Liver (tissue), 9 donors: ENCODE results near the gene RETREG1. TPM values are rescaled to one million over a fixed set of nuclear protein-coding genes. Genes with fewer than 3 reads are reported as not detected.

Experiments used
- DNase-seq: peaks from one replicate; pipeline ENCODE4 v3.0.0-alpha.2; 2017; ENCODE audit warnings: low spot score
- H3K27ac ChIP-seq, 2 donors: one replicate each; pipeline ENCODE4 v1.7.0; 2013; ENCODE audit warnings: inconsistent platforms in 2 of 2, low read length in 2 of 2, control low read depth in 1 of 2, low read depth in 1 of 2, mild to moderate bottlenecking in 1 of 2
- H3K27me3 ChIP-seq, 4 donors: one replicate each; pipeline versions ENCODE4 v1.6.1 to v1.7.0; 2013; ENCODE audit warnings: low read length in 3 of 4, inconsistent platforms in 1 of 4, mild to moderate bottlenecking in 1 of 4, moderate library complexity in 1 of 4; ENCODE audit not compliant: control insufficient read depth in 4 of 4, insufficient read depth in 4 of 4
- H3K36me3 ChIP-seq, 4 donors: one replicate each; pipeline versions ENCODE4 v1.6.1 to v1.7.0; 2013; ENCODE audit warnings: low read length in 3 of 4, mild to moderate bottlenecking in 3 of 4, low read depth in 1 of 4, moderate library complexity in 1 of 4; ENCODE audit not compliant: control insufficient read depth in 4 of 4, insufficient read depth in 3 of 4
- H3K4me1 ChIP-seq, 4 donors: one replicate each; pipeline versions ENCODE4 v1.6.1 to v1.7.0; 2013; ENCODE audit warnings: low read length in 3 of 4, mild to moderate bottlenecking in 3 of 4, moderate library complexity in 1 of 4; ENCODE audit not compliant: control insufficient read depth in 4 of 4, insufficient read depth in 4 of 4
- H3K4me3 ChIP-seq, 3 donors: one replicate each; pipeline versions ENCODE4 v1.6.1 to v1.7.0; 2013; ENCODE audit warnings: low read length in 3 of 3, control low read depth in 1 of 3, low read depth in 1 of 3, mild to moderate bottlenecking in 1 of 3
- H3K9ac ChIP-seq, 2 donors: one replicate each; pipeline ENCODE4 v1.7.0; 2013; ENCODE audit warnings: low read length in 2 of 2, mild to moderate bottlenecking in 2 of 2, moderate library complexity in 2 of 2, control low read depth in 1 of 2, low read depth in 1 of 2
- H3K9me3 ChIP-seq, 4 donors: one replicate each; pipeline versions ENCODE4 v1.6.1 to v1.7.0; 2013; ENCODE audit warnings: low read length in 3 of 4; ENCODE audit not compliant: control insufficient read depth in 4 of 4
- ATF3 ChIP-seq: IDR thresholded peaks from 2 replicates; pipeline ENCODE4 v1.6.1; 2016; ENCODE audit warnings: antibody characterized with exemption
- CTCF ChIP-seq: fragments of 150-350 bp; IDR thresholded peaks from 2 replicates; pipeline ENCODE4 v1.5.1; 2017; ENCODE audit warnings: improper control_type of control experiment, low read depth, low read length; ENCODE audit not compliant: missing input control
- EGR1 ChIP-seq, 2 donors: IDR thresholded peaks; 2 replicates each; pipeline ENCODE4 v1.6.1; 2016 to 2018; ENCODE audit warnings: antibody characterized with exemption in 2 of 2, low read depth in 2 of 2
- FOXA1 ChIP-seq: IDR thresholded peaks from 2 replicates; pipeline ENCODE4 v1.6.1; 2016; ENCODE audit warnings: antibody characterized with exemption
- FOXA2 ChIP-seq: IDR thresholded peaks from 2 replicates; pipeline ENCODE4 v1.6.1; 2016; ENCODE audit warnings: antibody characterized with exemption
- GABPA ChIP-seq, 2 donors: IDR thresholded peaks in 1 of 2; conservative IDR thresholded peaks in 1 of 2; 2 replicates each; pipeline ENCODE4 v1.6.1; 2016; ENCODE audit warnings: antibody characterized with exemption in 2 of 2, mild to moderate bottlenecking in 1 of 2, moderate library complexity in 1 of 2
- HNF4G ChIP-seq: IDR thresholded peaks from 2 replicates; pipeline ENCODE4 v1.6.1; 2016; ENCODE audit warnings: antibody characterized with exemption
- JUND ChIP-seq, 2 donors: IDR thresholded peaks; 2 replicates each; pipeline ENCODE4 v1.6.1; 2016; ENCODE audit warnings: antibody characterized with exemption in 2 of 2
- MAX ChIP-seq: IDR thresholded peaks from 2 replicates; pipeline ENCODE4 v1.6.1; 2016; ENCODE audit warnings: antibody characterized with exemption
- NR2F2 ChIP-seq: IDR thresholded peaks from 2 replicates; pipeline ENCODE4 v1.6.1; 2016; ENCODE audit warnings: antibody characterized with exemption
- RAD21 ChIP-seq, 2 donors: IDR thresholded peaks; 2 replicates each; pipeline ENCODE4 v1.6.1; 2016; ENCODE audit warnings: antibody characterized with exemption in 2 of 2, mild to moderate bottlenecking in 2 of 2
- RXRA ChIP-seq, 2 donors: IDR thresholded peaks; 2 replicates each; pipeline ENCODE4 v1.6.1; 2017 to 2018; ENCODE audit warnings: antibody characterized with exemption in 2 of 2, mild to moderate bottlenecking in 1 of 2
- SP1 ChIP-seq: IDR thresholded peaks from 2 replicates; pipeline ENCODE4 v1.6.1; 2018; ENCODE audit warnings: antibody characterized with exemption, mild to moderate bottlenecking
- TAF1 ChIP-seq: conservative IDR thresholded peaks from 2 replicates; pipeline ENCODE4 v1.6.1; 2016; ENCODE audit warnings: antibody characterized with exemption, mild to moderate bottlenecking
- YY1 ChIP-seq: IDR thresholded peaks from 2 replicates; pipeline ENCODE4 v1.6.1; 2016; ENCODE audit warnings: antibody characterized with exemption, mild to moderate bottlenecking
- WGBS: extraction: QIAGEN DNeasy Blood & Tissue Kit; methylation state at CpG from one replicate; pipeline ENCODE4 v1.1.7; 2013; 5-methylcytosine and 5-hydroxymethylcytosine counted together
- polyA plus RNA-seq, 2 donors: library from polyadenylated mRNA; stranded (reverse) in 1 of 2; unstranded in 1 of 2; fragments of 200-250 nt in 1 of 2; fragments of >200 nt in 1 of 2; fragmentation: Nextera tagmentation in 1 of 2; extraction: Ambion mirVana in 1 of 2; gene quantifications; one replicate each; pipeline versions ENCODE4 v1.2.1 to v1.2.3, GENCODE V29; 2013 to 2015
- total RNA-seq, 2 donors: library from RNA; depleted of rRNA; stranded (reverse); fragments of >200 nt; gene quantifications; one replicate each; pipeline ENCODE4 v1.2.3, GENCODE V29; 2014
- TF ChIP-seq, protein P1 (sequence below): IDR thresholded peaks from 2 replicates; pipeline ENCODE4 v1.6.1; 2016; ENCODE audit warnings: antibody characterized with exemption, mild to moderate bottlenecking
- TF ChIP-seq, protein P2 (sequence below): IDR thresholded peaks from 2 replicates; pipeline ENCODE4 v1.6.1; 2016; ENCODE audit warnings: antibody characterized with exemption
- donor health status: healthy.
- donor health status: healthy.
- donor health status: healthy.
- donor health status: healthy.
- donor health status: healthy.

Gene RETREG1
- total and polyA plus RNA-seq, 4 donors, result 0.70 to 28.1 (median 4.2) TPM

DNA sequence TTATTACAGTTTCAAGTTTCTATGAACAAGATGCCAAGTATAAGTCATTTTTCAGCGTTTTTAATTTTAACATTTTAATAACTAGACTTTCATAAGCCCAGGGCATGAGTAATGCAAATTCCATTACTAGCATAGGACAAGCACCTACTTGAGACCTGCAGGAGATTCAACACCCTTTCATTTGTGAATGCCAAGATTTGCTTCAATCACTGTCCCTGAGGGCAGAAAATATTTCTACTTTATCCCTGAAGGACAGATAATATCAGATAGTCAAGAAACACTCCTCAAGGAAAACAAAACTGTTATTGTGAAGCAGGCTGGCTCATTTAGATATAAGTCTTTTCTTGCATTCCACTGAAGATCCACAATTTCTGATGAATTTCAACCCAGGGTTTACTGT is 123.5 kb downstream of the RETREG1 start (continued):
- TF ChIP-seq, protein P1, sequence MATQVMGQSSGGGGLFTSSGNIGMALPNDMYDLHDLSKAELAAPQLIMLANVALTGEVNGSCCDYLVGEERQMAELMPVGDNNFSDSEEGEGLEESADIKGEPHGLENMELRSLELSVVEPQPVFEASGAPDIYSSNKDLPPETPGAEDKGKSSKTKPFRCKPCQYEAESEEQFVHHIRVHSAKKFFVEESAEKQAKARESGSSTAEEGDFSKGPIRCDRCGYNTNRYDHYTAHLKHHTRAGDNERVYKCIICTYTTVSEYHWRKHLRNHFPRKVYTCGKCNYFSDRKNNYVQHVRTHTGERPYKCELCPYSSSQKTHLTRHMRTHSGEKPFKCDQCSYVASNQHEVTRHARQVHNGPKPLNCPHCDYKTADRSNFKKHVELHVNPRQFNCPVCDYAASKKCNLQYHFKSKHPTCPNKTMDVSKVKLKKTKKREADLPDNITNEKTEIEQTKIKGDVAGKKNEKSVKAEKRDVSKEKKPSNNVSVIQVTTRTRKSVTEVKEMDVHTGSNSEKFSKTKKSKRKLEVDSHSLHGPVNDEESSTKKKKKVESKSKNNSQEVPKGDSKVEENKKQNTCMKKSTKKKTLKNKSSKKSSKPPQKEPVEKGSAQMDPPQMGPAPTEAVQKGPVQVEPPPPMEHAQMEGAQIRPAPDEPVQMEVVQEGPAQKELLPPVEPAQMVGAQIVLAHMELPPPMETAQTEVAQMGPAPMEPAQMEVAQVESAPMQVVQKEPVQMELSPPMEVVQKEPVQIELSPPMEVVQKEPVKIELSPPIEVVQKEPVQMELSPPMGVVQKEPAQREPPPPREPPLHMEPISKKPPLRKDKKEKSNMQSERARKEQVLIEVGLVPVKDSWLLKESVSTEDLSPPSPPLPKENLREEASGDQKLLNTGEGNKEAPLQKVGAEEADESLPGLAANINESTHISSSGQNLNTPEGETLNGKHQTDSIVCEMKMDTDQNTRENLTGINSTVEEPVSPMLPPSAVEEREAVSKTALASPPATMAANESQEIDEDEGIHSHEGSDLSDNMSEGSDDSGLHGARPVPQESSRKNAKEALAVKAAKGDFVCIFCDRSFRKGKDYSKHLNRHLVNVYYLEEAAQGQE, result no peak
- no peak for TF ChIP-seq GABPA (IDR thresholded peaks at IDR 0.05 in 1 of 2, conservative IDR thresholded peaks at IDR 0.05 in 1 of 2)

- Histone ChIP-seq H3K27me3 (no peaks in the 10 kb centered on the region), H3K9me3 (no peaks in the 10 kb centered on the region), H3K36me3 (peaks cover 0 to 4% (median 0%) of the 10 kb centered on the region in 4 donors), H3K4me1 (peaks cover 0 to 15% (median 6%) of the 10 kb centered on the region in 4 donors), H3K9ac (no peak overlapping the region), H3K27ac (no peak overlapping the region), H3K4me3 (no peak overlapping the region)
- no peak for DNase-seq
- 64% methylated on average over 10 of the region's 10 CpGs for WGBS
- TF ChIP-seq JUND (IDR thresholded peaks at IDR 0.05), result no peak
- no peak for TF ChIP-seq RXRA (IDR thresholded peaks at IDR 0.05)
- TF ChIP-seq EGR1 (IDR thresholded peaks at IDR 0.05; ENCODE audit: low read depth in 2 of 2), result no peak
- no peak for TF ChIP-seq TAF1
- TF ChIP-seq CTCF, result no peak
- TF ChIP-seq FOXA1, result no peak
- no peak for TF ChIP-seq HNF4G
- no peak for TF ChIP-seq GABPA (IDR thresholded peaks at IDR 0.05 in 1 of 2, conservative IDR thresholded peaks at IDR 0.05 in 1 of 2)
- no peak for TF ChIP-seq RAD21 (IDR thresholded peaks at IDR 0.05)
- TF ChIP-seq MAX, result no peak
Measured at GRCh38 chr5:16492398-16493140, 124.2 kb downstream of the RETREG1 start.

GRCh38 chr5:16490911-16491310 is 125.9 kb downstream of the RETREG1 start:
- DNase-seq, result no peak
- Histone ChIP-seq H3K4me1 (peaks cover 0 to 29% (median 10%) of the 10 kb centered on the region in 4 donors), H3K9ac (no peak overlapping the region), H3K27ac (no peak overlapping the region), H3K27me3 (no peaks in the 10 kb centered on the region), H3K36me3 (peaks cover 0 to 4% (median 0%) of the 10 kb centered on the region in 4 donors), H3K9me3 (no peaks in the 10 kb centered on the region), H3K4me3 (no peak overlapping the region)
- WGBS, result 94% methylated on average over 8 of the region's 8 CpGs
- TF ChIP-seq TAF1, result no peak
- TF ChIP-seq FOXA2, result no peak
- no peak for TF ChIP-seq JUND (IDR thresholded peaks at IDR 0.05)
- no peak for TF ChIP-seq NR2F2
- TF ChIP-seq HNF4G, result no peak
- no peak for TF ChIP-seq FOXA1
- TF ChIP-seq, protein P2, sequence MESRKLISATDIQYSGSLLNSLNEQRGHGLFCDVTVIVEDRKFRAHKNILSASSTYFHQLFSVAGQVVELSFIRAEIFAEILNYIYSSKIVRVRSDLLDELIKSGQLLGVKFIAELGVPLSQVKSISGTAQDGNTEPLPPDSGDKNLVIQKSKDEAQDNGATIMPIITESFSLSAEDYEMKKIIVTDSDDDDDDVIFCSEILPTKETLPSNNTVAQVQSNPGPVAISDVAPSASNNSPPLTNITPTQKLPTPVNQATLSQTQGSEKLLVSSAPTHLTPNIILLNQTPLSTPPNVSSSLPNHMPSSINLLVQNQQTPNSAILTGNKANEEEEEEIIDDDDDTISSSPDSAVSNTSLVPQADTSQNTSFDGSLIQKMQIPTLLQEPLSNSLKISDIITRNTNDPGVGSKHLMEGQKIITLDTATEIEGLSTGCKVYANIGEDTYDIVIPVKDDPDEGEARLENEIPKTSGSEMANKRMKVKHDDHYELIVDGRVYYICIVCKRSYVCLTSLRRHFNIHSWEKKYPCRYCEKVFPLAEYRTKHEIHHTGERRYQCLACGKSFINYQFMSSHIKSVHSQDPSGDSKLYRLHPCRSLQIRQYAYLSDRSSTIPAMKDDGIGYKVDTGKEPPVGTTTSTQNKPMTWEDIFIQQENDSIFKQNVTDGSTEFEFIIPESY, result no peak
- no peak for TF ChIP-seq ATF3
- no peak for TF ChIP-seq EGR1 (IDR thresholded peaks at IDR 0.05; ENCODE audit: low read depth in 2 of 2)
- no peak for TF ChIP-seq YY1
- TF ChIP-seq GABPA (IDR thresholded peaks at IDR 0.05 in 1 of 2, conservative IDR thresholded peaks at IDR 0.05 in 1 of 2), result no peak
- no peak for TF ChIP-seq SP1
- TF ChIP-seq, protein P1, result no peak
